ENCODE data around the gene SGMS1. TPM values are rescaled to one million over a fixed set of nuclear protein-coding genes. Genes with fewer than 3 reads are reported as not detected.

Gene SGMS1
- total RNA-seq, 4 donors from 2014 or later = 80.8 to 98.9 (median 90.7) TPM

DNA sequence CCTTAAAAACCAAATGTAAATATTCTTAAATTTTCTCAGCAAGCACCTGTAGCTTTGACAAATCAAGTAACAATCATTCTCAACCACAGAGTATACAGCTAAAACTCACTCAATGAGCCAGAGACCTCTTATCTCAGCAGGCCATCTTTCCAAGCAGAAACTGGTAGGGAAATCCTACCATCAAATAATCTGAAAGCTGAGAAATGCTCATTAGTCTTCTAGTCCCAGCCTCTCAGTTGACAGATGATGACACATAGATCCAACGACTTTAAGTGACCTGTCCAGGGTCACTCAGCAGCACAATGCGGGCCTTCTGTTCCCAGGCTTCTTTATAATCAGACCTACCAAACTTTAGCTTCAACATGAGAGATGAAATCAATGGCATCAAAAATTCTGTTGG is 184.6 kb downstream of the SGMS1 start:
- no peak for TF ChIP-seq POLR2A (IDR thresholded peaks at IDR 0.05)
- TF ChIP-seq, protein P1, sequence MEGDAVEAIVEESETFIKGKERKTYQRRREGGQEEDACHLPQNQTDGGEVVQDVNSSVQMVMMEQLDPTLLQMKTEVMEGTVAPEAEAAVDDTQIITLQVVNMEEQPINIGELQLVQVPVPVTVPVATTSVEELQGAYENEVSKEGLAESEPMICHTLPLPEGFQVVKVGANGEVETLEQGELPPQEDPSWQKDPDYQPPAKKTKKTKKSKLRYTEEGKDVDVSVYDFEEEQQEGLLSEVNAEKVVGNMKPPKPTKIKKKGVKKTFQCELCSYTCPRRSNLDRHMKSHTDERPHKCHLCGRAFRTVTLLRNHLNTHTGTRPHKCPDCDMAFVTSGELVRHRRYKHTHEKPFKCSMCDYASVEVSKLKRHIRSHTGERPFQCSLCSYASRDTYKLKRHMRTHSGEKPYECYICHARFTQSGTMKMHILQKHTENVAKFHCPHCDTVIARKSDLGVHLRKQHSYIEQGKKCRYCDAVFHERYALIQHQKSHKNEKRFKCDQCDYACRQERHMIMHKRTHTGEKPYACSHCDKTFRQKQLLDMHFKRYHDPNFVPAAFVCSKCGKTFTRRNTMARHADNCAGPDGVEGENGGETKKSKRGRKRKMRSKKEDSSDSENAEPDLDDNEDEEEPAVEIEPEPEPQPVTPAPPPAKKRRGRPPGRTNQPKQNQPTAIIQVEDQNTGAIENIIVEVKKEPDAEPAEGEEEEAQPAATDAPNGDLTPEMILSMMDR (IDR thresholded peaks at IDR 0.05) = no peak
- no peaks in the 10 kb centered on the region for H3K9me3 ChIP-seq
- H3K4me1 ChIP-seq = no peaks in the 10 kb centered on the region
- DNase-seq = no peak
- WGBS, 2 donors = 80 to 92% methylated on average over 2 of the region's 2 CpGs
- no peaks in the 10 kb centered on the region for H3K27me3 ChIP-seq
- intact Hi-C loops (cut with DNase I) = no loop called here
- H3K27ac ChIP-seq = no peak overlapping the region
- H3K36me3 ChIP-seq = no peaks in the 10 kb centered on the region
- H3K4me3 ChIP-seq (replicated peaks in 1 of 3) = no peak overlapping the region

DNA sequence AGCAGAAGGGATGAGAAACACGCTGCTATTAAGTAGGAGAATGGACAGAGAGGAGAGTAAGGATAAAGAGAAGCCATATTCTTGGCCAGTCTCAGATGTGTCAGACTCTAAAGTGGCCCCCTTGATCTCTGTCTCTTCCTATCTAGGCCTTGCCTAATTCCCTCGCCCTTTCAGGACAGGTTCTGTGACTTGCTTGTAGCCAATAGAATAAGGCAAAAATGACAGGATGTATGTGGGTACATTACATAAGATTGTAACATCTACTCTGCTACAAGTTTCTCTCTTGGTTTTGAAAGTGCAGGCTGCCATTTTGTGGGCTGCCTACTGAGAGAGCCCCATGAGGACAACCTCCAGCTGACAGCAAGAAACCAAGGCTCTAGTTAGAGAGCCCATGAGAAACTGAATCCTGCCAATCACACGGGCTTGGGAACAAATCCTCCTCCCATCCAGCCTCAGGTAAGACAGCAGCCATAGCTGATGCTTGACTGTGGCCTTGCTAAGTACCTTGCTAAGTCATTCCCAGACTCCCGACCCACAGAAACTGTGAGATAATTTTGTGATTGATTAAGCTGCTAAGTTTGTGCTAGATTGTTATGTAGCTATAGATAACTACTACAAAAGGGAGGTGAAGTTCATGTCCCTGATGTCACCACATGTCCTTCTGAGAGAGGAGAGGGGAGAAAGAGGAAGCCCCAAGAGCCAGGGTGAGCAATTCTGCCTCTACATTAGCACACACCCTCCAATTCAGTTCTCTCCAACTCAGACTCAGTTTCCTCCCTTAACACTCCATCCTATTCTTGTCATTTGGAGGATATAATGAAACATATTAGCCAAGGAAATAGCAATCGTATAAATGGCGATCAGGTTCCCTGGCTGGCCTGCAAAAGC is 185.5 kb downstream of the SGMS1 start:
- intact Hi-C loops (cut with DNase I) = no loop called here
- Histone ChIP-seq H3K27ac (no peak overlapping the region), H3K9me3 (no peaks in the 10 kb centered on the region), H3K4me1 (no peaks in the 10 kb centered on the region), H3K27me3 (no peaks in the 10 kb centered on the region), H3K4me3 (replicated peaks in 1 of 3) (no peak overlapping the region), H3K36me3 (no peaks in the 10 kb centered on the region)
- WGBS, 2 donors = 83 to 90% methylated on average over 5 to 6 of the region's 6 CpGs
- TF ChIP-seq POLR2A (IDR thresholded peaks at IDR 0.05) = no peak
- TF ChIP-seq, protein P1 (IDR thresholded peaks at IDR 0.05) = no peak
- DNase-seq = no peak

DNA sequence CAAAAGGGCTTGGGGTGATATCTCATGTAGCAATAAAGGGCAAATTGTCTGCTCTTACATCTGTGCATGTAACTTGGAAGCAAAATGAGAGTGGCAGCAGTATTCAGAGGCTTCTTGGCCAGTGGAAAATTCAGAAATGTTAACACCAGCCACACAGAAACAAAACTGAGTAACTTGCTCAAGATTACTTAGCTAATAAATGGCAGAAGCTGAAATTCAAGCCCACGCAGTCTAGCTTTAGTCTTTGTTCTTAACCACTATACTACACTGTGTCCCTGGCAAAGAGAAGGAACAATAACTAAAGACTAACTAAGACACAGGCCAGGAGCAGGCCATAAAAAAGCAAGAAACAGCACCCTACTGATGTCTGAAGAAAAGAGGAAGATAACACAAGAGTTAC is 186.5 kb downstream of the SGMS1 start:
- 90 to 97% methylated on average over 1 of the region's 1 CpG for WGBS, 2 donors
- Histone ChIP-seq H3K9me3 (no peaks in the 10 kb centered on the region), H3K36me3 (no peaks in the 10 kb centered on the region), H3K27me3 (no peaks in the 10 kb centered on the region), H3K27ac (no peak overlapping the region), H3K4me3 (replicated peaks in 1 of 3) (no peak overlapping the region), H3K4me1 (peaks cover 2% of the 10 kb centered on the region in 2 donors)
- TF ChIP-seq, protein P1 (IDR thresholded peaks at IDR 0.05) = no peak
- TF ChIP-seq POLR2A (IDR thresholded peaks at IDR 0.05) = no peak
- DNase-seq = no peak
- intact Hi-C loops (cut with DNase I) = no loop called here

DNA sequence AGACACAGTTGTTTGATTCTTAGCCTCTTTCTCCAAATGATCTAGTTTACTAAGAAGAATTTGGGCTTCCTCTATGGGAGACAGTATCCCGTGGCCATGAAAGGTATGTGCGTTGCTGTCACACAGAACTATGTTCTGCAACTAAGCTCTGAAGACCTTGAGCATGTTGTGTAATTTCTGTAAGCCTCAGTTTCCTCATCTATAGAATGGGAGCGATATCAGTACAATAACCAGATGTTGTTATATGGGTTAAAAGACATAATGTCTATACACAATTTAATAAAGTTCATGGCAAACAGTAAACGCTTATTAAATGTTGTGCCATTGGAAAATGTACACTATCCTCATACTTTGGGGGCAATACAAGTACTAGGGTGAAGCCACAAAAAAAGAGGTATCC is 187.0 kb downstream of the SGMS1 start:
- no peak overlapping the region for H3K4me3 ChIP-seq (replicated peaks in 1 of 3)
- intact Hi-C loops (cut with DNase I) = no loop called here
- peaks cover 6 to 7% of the 10 kb centered on the region in 2 donors for H3K4me1 ChIP-seq
- no peak for TF ChIP-seq POLR2A (IDR thresholded peaks at IDR 0.05)
- TF ChIP-seq, protein P1 (IDR thresholded peaks at IDR 0.05) = no peak
- H3K27me3 ChIP-seq = no peaks in the 10 kb centered on the region
- WGBS, 2 donors = 96 to 98% methylated on average over 4 of the region's 4 CpGs
- H3K27ac ChIP-seq = no peak overlapping the region
- no peaks in the 10 kb centered on the region for H3K9me3 ChIP-seq
- no peak for DNase-seq
- H3K36me3 ChIP-seq = no peaks in the 10 kb centered on the region
